OCI-LY3 (cell line): ENCODE data around the gene CELSR3.

Experiments used
- H2AFZ ChIP-seq: fragments of 200-600, 300-600 bp; shearing (Covaris generic); 2 replicates; pipeline ENCODE4 v1.6.0; 2014; ENCODE audit warnings: antibody characterized with exemption, low read depth, low read length
- H3K27ac ChIP-seq: fragments of 200-600, 300-600 bp; sonication (generic); 2 replicates; pipeline ENCODE4 v1.5.1; 2014; ENCODE audit warnings: mild to moderate bottlenecking, low read length, moderate library complexity, mixed read lengths
- H3K27me3 ChIP-seq: fragments of 200-600, 300-600 bp; sonication (generic); 2 replicates; pipeline ENCODE4 v1.6.1; 2014; ENCODE audit warnings: low read depth, low read length, mixed read lengths
- H3K36me3 ChIP-seq: fragments of 200-600, 300-600 bp; sonication (generic); replicated peaks from 2 replicates; pipeline ENCODE3; 2014; ENCODE audit warnings: low read depth, low read length, mixed read lengths
- H3K4me1 ChIP-seq: fragments of 300-600, 200-600 bp; sonication (generic); 2 replicates; pipeline ENCODE4 v1.6.1; 2014; ENCODE audit warnings: low read length, mixed read lengths
- H3K4me2 ChIP-seq: fragments of 200-600, 300-600 bp; sonication (generic); 2 replicates; pipeline ENCODE4 v1.6.1; 2014; ENCODE audit warnings: low read length, mixed read lengths
- H3K4me3 ChIP-seq: fragments of 300-600, 200-600 bp; sonication (generic); 2 replicates; pipeline ENCODE4 v1.5.1; 2014; ENCODE audit warnings: antibody characterized with exemption, mild to moderate bottlenecking, low read length, moderate library complexity
- H3K79me2 ChIP-seq: fragments of 300-600, 200-600 bp; shearing (Covaris generic); 2 replicates; pipeline ENCODE4 v1.6.1; 2014; ENCODE audit warnings: mild to moderate bottlenecking, low read length, mixed read lengths
- H3K9ac ChIP-seq: fragments of 300-600, 200-600 bp; shearing (Covaris generic); 2 replicates; pipeline ENCODE4 v1.6.0; 2014; ENCODE audit warnings: mild to moderate bottlenecking, low read length, moderate library complexity
- H3K9me3 ChIP-seq: fragments of 200-600, 300-600 bp; shearing (Covaris generic); 2 replicates; pipeline ENCODE4 v1.6.1; 2014; ENCODE audit warnings: low read length, mixed read lengths; ENCODE audit not compliant: insufficient read depth
- H4K20me1 ChIP-seq: fragments of 200-600, 300-600 bp; sonication (generic); 2 replicates; pipeline ENCODE4 v1.6.1; 2016; ENCODE audit warnings: low read length, mixed read lengths; ENCODE audit not compliant: insufficient read depth
- EZH2phosphoT487 ChIP-seq: fragments of 200-600 bp; shearing (Covaris generic); IDR thresholded peaks from 2 replicates; pipeline ENCODE4 v1.6.1; 2018; ENCODE audit warnings: antibody characterized with exemption, mixed run types, low read depth
- TF ChIP-seq, protein P1 (sequence below): fragments of 200-600, 300-600 bp; sonication (generic); IDR thresholded peaks from 2 replicates; pipeline ENCODE4 v1.5.1; 2014; ENCODE audit warnings: antibody characterized with exemption, low read length, low read depth

Gene CELSR3

DNA sequence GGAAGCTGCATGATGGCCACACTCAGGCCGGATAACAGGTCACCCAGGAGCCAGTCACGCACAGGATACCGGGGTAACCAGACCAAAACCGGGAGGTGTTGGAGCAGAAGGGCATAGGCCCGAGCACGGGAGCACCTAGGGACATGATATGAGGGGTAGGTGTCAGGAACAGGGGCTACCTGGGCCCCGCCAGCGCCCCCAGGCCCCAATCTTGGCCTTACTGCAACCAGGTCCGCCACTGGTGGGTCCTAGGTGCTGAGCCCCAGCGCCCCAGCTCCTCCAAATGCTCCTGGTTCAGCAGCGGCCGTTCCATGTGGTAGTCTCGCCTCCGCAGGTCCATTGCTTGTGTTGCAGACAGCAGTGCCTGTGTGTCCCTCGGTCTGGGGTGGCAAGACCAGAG is 29.4 kb downstream of the CELSR3 start:
- H3K4me3 ChIP-seq, result no peak overlapping the region
- H3K9me3 ChIP-seq, result no peaks in the 10 kb centered on the region
- peaks cover 14% of the 10 kb centered on the region for H3K4me1 ChIP-seq
- peaks cover 18% of the 10 kb centered on the region for H3K36me3 ChIP-seq
- H3K4me2 ChIP-seq, result no peak overlapping the region
- no peak overlapping the region for H2AFZ ChIP-seq
- no peaks in the 10 kb centered on the region for H3K27me3 ChIP-seq
- H4K20me1 ChIP-seq, result peaks cover 9% of the 10 kb centered on the region; the same call in 1 of the 2 replicates
- no peak overlapping the region for H3K27ac ChIP-seq
- H3K9ac ChIP-seq, result no peak overlapping the region
- no peak for TF ChIP-seq EZH2phosphoT487
- TF ChIP-seq, protein P1, sequence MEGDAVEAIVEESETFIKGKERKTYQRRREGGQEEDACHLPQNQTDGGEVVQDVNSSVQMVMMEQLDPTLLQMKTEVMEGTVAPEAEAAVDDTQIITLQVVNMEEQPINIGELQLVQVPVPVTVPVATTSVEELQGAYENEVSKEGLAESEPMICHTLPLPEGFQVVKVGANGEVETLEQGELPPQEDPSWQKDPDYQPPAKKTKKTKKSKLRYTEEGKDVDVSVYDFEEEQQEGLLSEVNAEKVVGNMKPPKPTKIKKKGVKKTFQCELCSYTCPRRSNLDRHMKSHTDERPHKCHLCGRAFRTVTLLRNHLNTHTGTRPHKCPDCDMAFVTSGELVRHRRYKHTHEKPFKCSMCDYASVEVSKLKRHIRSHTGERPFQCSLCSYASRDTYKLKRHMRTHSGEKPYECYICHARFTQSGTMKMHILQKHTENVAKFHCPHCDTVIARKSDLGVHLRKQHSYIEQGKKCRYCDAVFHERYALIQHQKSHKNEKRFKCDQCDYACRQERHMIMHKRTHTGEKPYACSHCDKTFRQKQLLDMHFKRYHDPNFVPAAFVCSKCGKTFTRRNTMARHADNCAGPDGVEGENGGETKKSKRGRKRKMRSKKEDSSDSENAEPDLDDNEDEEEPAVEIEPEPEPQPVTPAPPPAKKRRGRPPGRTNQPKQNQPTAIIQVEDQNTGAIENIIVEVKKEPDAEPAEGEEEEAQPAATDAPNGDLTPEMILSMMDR, result no peak
- H3K79me2 ChIP-seq, result 0 out of 2 replicates have a peak, but pooled peaks cover 4% of the 10 kb centered on the region

DNA sequence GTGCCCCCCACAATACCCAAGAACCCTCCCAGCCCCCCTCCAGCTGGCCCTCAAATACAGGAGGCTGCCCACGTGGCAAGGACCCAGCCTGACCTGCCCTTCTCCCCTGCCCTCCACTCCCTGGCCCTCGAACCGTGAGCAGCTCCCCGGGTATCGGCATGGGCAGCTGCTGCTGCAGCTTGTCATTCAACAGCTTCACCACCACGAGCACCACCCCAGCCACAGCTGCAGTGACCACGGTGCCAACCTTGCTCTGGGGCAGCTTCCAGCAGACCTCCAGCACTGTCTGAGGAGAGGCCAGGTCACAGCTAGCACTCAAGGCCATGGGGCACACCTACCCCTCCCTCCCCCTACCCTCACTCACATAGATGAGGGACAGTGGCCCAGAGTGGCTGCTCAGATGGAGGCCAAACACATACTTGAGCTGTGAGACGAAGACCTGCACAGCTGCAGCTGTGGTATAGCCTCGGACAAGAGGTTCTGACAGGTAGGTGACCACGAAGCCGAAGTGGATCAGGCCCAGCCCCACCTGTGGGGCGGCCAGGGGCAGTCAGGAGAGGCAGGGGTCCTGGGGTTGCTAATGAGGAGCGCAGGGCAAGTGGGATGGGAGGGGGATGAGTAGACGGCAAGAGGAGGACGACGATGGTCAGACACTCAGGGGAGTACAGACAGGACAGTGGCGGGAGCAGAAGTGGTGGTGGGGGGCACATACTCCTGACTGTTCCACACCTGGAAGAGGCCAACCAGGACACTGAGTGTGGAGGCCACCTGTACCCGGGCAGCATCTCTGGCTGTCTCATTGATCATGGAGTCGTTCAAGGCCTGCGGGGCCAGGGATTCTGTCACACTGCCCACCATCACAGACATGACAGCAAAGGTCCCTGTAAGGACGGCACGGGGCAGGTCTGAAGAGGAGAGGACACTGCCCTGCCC is 30.9 kb downstream of the CELSR3 start:
- no peak overlapping the region for H3K9ac ChIP-seq
- 0 out of 2 replicates have a peak, but pooled peaks cover 4% of the 10 kb centered on the region for H3K79me2 ChIP-seq
- peaks cover 9% of the 10 kb centered on the region; the same call in 1 of the 2 replicates for H4K20me1 ChIP-seq
- no peak overlapping the region for H3K4me2 ChIP-seq
- peaks cover 24% of the 10 kb centered on the region for H3K36me3 ChIP-seq
- H3K27me3 ChIP-seq, result no peaks in the 10 kb centered on the region
- no peak for TF ChIP-seq EZH2phosphoT487
- TF ChIP-seq, protein P1, result no peak
- H3K27ac ChIP-seq, result no peak overlapping the region
- H2AFZ ChIP-seq, result no peak overlapping the region
- H3K9me3 ChIP-seq, result no peaks in the 10 kb centered on the region
- peaks cover 14% of the 10 kb centered on the region for H3K4me1 ChIP-seq
- H3K4me3 ChIP-seq, result no peak overlapping the region

DNA sequence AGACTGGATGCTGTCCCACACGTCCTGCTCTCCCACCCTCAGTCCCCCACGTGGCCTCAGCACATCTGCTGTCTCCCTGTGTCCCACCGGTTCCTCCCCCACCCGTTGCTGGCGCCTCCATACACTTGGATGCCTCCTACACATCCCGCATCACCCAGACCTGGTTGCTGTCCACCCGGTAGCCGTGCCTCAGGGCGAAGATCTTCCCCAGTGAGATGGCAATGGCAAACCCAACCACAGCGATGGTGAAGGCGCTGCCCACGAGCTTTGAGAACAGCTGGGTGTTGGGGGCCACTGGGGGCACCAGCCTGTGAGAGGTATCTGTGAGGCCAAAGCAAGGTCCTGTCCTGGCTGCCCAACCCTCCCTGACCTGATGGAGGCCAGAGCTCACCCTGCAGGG is 31.9 kb downstream of the CELSR3 start:
- Histone ChIP-seq H3K27ac (no peak overlapping the region), H3K9ac (no peak overlapping the region), H3K4me3 (no peak overlapping the region), H3K79me2 (0 out of 2 replicates have a peak, but pooled peaks cover 4% of the 10 kb centered on the region), H3K27me3 (no peaks in the 10 kb centered on the region), H3K9me3 (no peaks in the 10 kb centered on the region), H4K20me1 (peaks cover 9% of the 10 kb centered on the region; the same call in 1 of the 2 replicates), H3K36me3 (peaks cover 24% of the 10 kb centered on the region), H2AFZ (no peak overlapping the region), H3K4me1 (peaks cover 8% of the 10 kb centered on the region), H3K4me2 (no peak overlapping the region)
- no peak for TF ChIP-seq EZH2phosphoT487
- TF ChIP-seq, protein P1, result no peak

- Histone ChIP-seq H3K9ac (no peak overlapping the region), H4K20me1 (peaks cover 9% of the 10 kb centered on the region; the same call in 1 of the 2 replicates), H3K27ac (no peak overlapping the region), H3K36me3 (peaks cover 28% of the 10 kb centered on the region), H3K4me1 (peaks cover 8% of the 10 kb centered on the region), H3K9me3 (no peaks in the 10 kb centered on the region), H3K4me2 (no peak overlapping the region), H2AFZ (no peak overlapping the region), H3K4me3 (no peak overlapping the region), H3K27me3 (no peaks in the 10 kb centered on the region), H3K79me2 (0 out of 2 replicates have a peak, but pooled peaks cover 4% of the 10 kb centered on the region)
- TF ChIP-seq EZH2phosphoT487, result no peak
- TF ChIP-seq, protein P1, result no peak
Observed at GRCh38 chr3:48630407-48630806, 32.3 kb downstream of the CELSR3 start.
